Measurements from ENCODE around the gene PSME2.

DNA sequence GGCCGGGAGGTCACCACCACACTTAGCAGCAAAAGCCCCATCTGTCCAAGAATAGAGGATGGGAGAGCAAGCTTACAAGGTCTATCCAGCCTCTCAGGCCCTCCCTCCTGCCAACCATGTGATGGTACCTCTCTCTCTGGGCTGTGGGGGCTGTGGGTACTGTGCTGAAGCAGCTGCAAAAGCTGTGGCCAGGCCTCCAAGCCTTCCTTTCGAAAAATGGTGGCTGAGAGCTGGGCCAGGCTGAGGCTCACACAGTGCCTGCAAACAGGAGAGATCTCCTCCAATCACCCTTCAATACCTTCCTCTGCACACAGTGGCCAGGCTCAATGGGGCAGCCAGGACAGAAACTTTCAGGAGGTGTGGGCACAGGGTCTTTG, 41.1 kb upstream of the PSME2 start:
- TF ChIP-seq, protein P1, sequence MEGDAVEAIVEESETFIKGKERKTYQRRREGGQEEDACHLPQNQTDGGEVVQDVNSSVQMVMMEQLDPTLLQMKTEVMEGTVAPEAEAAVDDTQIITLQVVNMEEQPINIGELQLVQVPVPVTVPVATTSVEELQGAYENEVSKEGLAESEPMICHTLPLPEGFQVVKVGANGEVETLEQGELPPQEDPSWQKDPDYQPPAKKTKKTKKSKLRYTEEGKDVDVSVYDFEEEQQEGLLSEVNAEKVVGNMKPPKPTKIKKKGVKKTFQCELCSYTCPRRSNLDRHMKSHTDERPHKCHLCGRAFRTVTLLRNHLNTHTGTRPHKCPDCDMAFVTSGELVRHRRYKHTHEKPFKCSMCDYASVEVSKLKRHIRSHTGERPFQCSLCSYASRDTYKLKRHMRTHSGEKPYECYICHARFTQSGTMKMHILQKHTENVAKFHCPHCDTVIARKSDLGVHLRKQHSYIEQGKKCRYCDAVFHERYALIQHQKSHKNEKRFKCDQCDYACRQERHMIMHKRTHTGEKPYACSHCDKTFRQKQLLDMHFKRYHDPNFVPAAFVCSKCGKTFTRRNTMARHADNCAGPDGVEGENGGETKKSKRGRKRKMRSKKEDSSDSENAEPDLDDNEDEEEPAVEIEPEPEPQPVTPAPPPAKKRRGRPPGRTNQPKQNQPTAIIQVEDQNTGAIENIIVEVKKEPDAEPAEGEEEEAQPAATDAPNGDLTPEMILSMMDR (IDR thresholded peaks at IDR 0.05; ENCODE audit: low read depth, low read length) = no peak
- TF ChIP-seq POLR2A (IDR thresholded peaks at IDR 0.05; ENCODE audit: extremely low read depth, insufficient read length) = no peak

Data from NB4 (cell line).